OCI-LY7 (cell line): Measurements from ENCODE around the gene PXMP4. TPM values are rescaled to one million over a fixed set of nuclear protein-coding genes. Genes with fewer than 3 reads are reported as not detected.

ENCODE experiments used
- BruUV-seq: library from RNA; stranded (reverse); fragments of 400-500 nt; replicated peaks from 2 replicates; lab custom pipeline; 2021; lab: Mats Ljungman, UMichigan
- CTCF ChIA-PET: fragments of 300-600 bp; sonication (Branson Sonifier 250); formaldehyde crosslinking; loops from one replicate; lab custom pipeline; 2022; ENCODE audit warnings: antibody characterized with exemption; ENCODE audit not compliant: unreplicated experiment; lab: Charles Lee
- POLR2A ChIA-PET: fragments of 300-600 bp; sonication (Branson Sonifier 250); formaldehyde crosslinking; loops from one replicate; lab custom pipeline; 2022; ENCODE audit warnings: antibody characterized with exemption; lab: Charles Lee
- DNase-seq: peaks from one replicate; pipeline ENCODE4 v3.0.0-alpha.2; 2015; ENCODE audit warnings: low spot score
- H2AFZ ChIP-seq: fragments of 200-600 bp; sonication (generic), shearing (Covaris generic); 2 replicates; pipeline ENCODE4 v1.6.1; 2014; ENCODE audit warnings: mild to moderate bottlenecking, antibody characterized with exemption, low read length, moderate library complexity
- H3K27ac ChIP-seq: fragments of 200-600 bp; sonication (generic); 2 replicates; pipeline ENCODE4 v1.5.1; 2014; ENCODE audit warnings: mixed run types, low read depth, mild to moderate bottlenecking, moderate library complexity, low read length, inconsistent platforms; ENCODE audit not compliant: poor library complexity, severe bottlenecking
- H3K36me3 ChIP-seq: fragments of 200-600 bp; sonication (generic); 2 replicates; pipeline ENCODE4 v1.6.1; 2014; ENCODE audit warnings: mild to moderate bottlenecking, antibody characterized with exemption, low read length, moderate library complexity, mixed read lengths; ENCODE audit not compliant: insufficient read depth
- H3K4me1 ChIP-seq: fragments of 200-600 bp; sonication (generic); 2 replicates; pipeline ENCODE4 v1.5.1; 2014; ENCODE audit warnings: mild to moderate bottlenecking, low read length; ENCODE audit not compliant: insufficient read depth, poor library complexity, severe bottlenecking
- H3K4me2 ChIP-seq: fragments of 200-600 bp; sonication (generic); 2 replicates; pipeline ENCODE4 v1.6.1; 2014; ENCODE audit warnings: mild to moderate bottlenecking, low read length
- H3K4me3 ChIP-seq: fragments of 200-600 bp; sonication (generic); 2 replicates; pipeline ENCODE4 v1.5.1; 2014; ENCODE audit warnings: mild to moderate bottlenecking, low read depth, low read length; ENCODE audit not compliant: poor library complexity, severe bottlenecking
- H3K79me2 ChIP-seq: fragments of 200-600 bp; sonication (generic); 2 replicates; pipeline ENCODE4 v1.6.1; 2016; ENCODE audit warnings: low read depth, mild to moderate bottlenecking, low read length, moderate library complexity, mixed read lengths; ENCODE audit not compliant: insufficient read depth
- H3K9me2 ChIP-seq: fragments of 200-600 bp; sonication (generic); 2 replicates; pipeline ENCODE4 v1.6.1; 2016; ENCODE audit warnings: mild to moderate bottlenecking, low read length, mixed read lengths; ENCODE audit not compliant: insufficient read depth
- H3K9me3 ChIP-seq: fragments of 200-600 bp; sonication (generic); 2 replicates; pipeline ENCODE4 v1.6.1; 2014; ENCODE audit warnings: mild to moderate bottlenecking, mixed run types, low read length, mixed read lengths
- H4K20me1 ChIP-seq: fragments of 200-600 bp; sonication (generic); 2 replicates; pipeline ENCODE4 v1.6.1; 2014; ENCODE audit warnings: mild to moderate bottlenecking, antibody characterized with exemption, low read length, moderate library complexity, mixed read lengths; ENCODE audit not compliant: insufficient read depth
- CTCF ChIP-seq: fragments of 200-600 bp; sonication (generic); conservative IDR thresholded peaks from 2 replicates; pipeline ENCODE4 v1.5.1; 2014; ENCODE audit warnings: mild to moderate bottlenecking, antibody characterized with exemption, low read length, moderate library complexity, mixed read lengths
- EZH2phosphoT487 ChIP-seq: fragments of 200-600 bp; sonication (generic); IDR thresholded peaks from 2 replicates; pipeline ENCODE4 v1.6.1; 2018; ENCODE audit warnings: low read depth, borderline replicate concordance, mild to moderate bottlenecking, mixed run types, antibody characterized with exemption, low read length, moderate library complexity, mixed read lengths
- intact Hi-C: fragments of 100-400 bp; cut with micrococcal nuclease; formaldehyde crosslinking; loops from one replicate; pipeline ENCODE4 v1.10.0; 2022; ENCODE audit not compliant: unreplicated experiment
- total RNA-seq, 2 experiments: library from RNA; depleted of rRNA in 1 of 2; stranded (reverse); fragments of >200 nt in 1 of 2; shearing (Covaris generic) in 1 of 2; gene quantifications; 2 replicates each; pipeline ENCODE4 v1.2.3, GENCODE V29; 2014 to 2022

The PXMP4 gene
- total RNA-seq, 2 experiments from 2014 or later, result 3.1 to 8.2 TPM

GRCh38 chr20:33669224-33669623, 50.9 kb downstream of the PXMP4 start:
- peak overlapping the region; percentile 7 for H3K4me3 ChIP-seq
- ChIA-PET POLR2A (interaction anchor here (0.6 to 2.2 kb wide), 4 partner anchors 10 to 173 kb away, joined by 3 to 8 read pairs (median 4); no protein-coding TSS in a partner anchor), CTCF (interaction anchor here (0.5 to 2.9 kb wide), 3 partner anchors 11 to 250 kb away, joined by 5 to 16 read pairs (median 7); no protein-coding TSS in a partner anchor)
- peak overlapping the region; percentile 61 for H3K27ac ChIP-seq
- intact Hi-C loops, result loop anchor here (5.0 kb wide), 1 partner anchor 267 kb away; the partner anchor contains the start of gene CDK5RAP1
- peaks cover 18% of the 10 kb centered on the region; the same call in 1 of the 2 replicates for H3K79me2 ChIP-seq
- no peaks in the 10 kb centered on the region for H3K9me2 ChIP-seq
- no TSS peak for BruUV-seq
- peak overlapping the region; percentile 93 for H3K4me2 ChIP-seq
- TF ChIP-seq CTCF (no peak), EZH2phosphoT487 (no peak)
- H3K4me1 ChIP-seq, result peaks cover 71% of the 10 kb centered on the region
- no peak overlapping the region for H2AFZ ChIP-seq
- peak; percentile 47 for DNase-seq
- H3K36me3 ChIP-seq, result peaks cover 35% of the 10 kb centered on the region; the same call in 1 of the 2 replicates
- no peaks in the 10 kb centered on the region for H3K9me3 ChIP-seq
- 0 out of 2 replicates have a peak, but pooled peaks cover 5% of the 10 kb centered on the region for H4K20me1 ChIP-seq

GRCh38 chr20:33668466-33669155, 51.5 kb downstream of the PXMP4 start:
- Histone ChIP-seq H3K4me1 (peaks cover 76% of the 10 kb centered on the region), H3K79me2 (peaks cover 13% of the 10 kb centered on the region; the same call in 1 of the 2 replicates), H3K9me2 (no peaks in the 10 kb centered on the region), H3K27ac (peak overlapping the region; percentile 61), H2AFZ (no peak overlapping the region), H3K9me3 (no peaks in the 10 kb centered on the region), H3K4me2 (peak overlapping the region; percentile 93), H3K36me3 (peaks cover 35% of the 10 kb centered on the region; the same call in 1 of the 2 replicates), H3K4me3 (peak overlapping the region; percentile 77), H4K20me1 (0 out of 2 replicates have a peak, but pooled peaks cover 5% of the 10 kb centered on the region)
- POLR2A ChIA-PET, result interaction anchor here (0.6 to 2.2 kb wide), 7 partner anchors 11 to 172 kb away, joined by 3 to 8 read pairs (median 4); no protein-coding TSS in a partner anchor
- intact Hi-C loops, result loop anchor here (5.0 kb wide), 1 partner anchor 266 kb away; the partner anchor contains the start of gene CDK5RAP1
- DNase-seq, result no peak
- TF ChIP-seq EZH2phosphoT487 (no peak), CTCF (no peak)
- BruUV-seq, result TSS peak; percentile 60
- CTCF ChIA-PET, result interaction anchor here (0.6 to 2.9 kb wide), 4 partner anchors 12 to 253 kb away, joined by 4 to 16 read pairs (median 4); no protein-coding TSS in a partner anchor
